SW480 (cell line): Measurements from ENCODE around the gene TMEM107.

Experiments used
- DNase-seq: peaks from one replicate; pipeline ENCODE4 v3.0.0-alpha.2; 2016; ENCODE audit warnings: low spot score

TMEM107 gene

DNA sequence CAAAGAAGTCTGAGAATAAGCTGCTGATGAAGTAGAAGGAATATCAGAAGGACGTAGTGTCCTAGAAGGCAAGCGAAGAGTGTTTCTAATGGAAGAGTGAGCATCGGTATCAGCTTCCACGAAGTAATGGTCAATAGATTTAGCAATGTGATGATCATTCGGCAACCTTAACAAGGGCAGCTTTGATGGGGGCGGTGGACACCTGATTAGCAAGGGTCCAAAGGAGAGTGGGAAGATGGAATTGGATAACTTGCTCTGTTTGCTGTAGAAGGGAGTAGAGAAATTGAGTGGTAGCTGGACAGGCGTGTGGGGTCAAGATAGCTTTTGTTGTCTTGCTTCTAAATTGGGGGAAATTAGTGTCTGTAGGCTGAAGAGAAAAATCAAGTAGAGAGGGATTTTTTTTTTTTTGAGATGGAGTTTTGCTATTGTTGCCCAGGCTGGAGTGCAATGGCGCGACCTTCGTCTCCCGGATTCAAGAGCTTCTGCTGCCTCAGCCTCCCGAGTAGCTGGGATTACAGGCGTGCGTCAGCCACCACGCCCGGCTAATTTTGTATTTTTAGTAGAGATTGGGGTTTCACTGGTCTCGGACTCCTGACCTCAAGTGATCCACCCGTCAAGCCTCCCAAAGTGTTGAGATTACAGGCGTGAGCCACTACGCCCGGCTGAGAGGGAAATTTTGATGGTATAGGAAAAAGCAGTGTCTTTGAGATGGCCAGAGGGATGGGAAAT is 38.4 kb downstream of the TMEM107 start:
- DNase-seq: no peak

DNA sequence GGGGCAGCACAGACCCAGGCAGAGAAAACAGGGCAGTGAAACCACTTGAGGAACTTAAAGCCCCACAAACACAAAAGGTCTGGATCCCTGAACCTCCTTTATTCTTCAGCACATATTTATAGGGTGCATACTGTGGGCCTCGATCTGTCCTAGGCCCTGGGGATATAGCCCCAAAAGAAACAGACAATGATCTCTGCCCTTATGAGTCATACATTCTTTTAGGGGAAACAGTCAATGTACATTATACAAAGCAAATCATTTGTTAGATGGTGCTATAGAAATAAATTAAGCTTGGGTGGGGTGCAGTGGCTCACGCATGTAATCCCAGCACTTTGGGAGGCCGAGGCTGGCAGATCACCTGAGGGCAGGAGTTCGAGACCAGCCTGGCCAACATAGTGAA is 42.2 kb downstream of the TMEM107 start:
- peak; percentile 26 for DNase-seq

DNA sequence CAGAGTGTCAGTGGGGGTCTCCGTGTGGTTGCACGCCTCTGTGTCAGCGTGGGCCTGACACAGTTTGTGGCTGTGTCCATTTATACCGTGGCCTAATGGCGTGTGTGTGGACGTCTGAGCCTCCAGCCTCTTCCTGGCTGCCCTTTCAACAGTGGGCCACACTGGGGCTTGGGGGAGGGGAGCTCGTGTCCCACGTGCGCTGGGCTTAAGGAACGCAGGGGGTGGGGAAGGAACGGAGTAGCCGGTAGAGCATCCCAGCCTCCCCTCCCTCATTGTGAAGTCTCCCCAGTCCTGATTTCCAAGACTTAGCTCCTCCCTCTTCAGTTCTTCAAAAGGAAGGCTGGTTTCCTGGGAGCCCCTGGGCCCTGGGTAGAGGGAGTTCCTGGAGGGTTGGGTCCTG is 42.8 kb downstream of the TMEM107 start:
- DNase-seq: no peak

DNA sequence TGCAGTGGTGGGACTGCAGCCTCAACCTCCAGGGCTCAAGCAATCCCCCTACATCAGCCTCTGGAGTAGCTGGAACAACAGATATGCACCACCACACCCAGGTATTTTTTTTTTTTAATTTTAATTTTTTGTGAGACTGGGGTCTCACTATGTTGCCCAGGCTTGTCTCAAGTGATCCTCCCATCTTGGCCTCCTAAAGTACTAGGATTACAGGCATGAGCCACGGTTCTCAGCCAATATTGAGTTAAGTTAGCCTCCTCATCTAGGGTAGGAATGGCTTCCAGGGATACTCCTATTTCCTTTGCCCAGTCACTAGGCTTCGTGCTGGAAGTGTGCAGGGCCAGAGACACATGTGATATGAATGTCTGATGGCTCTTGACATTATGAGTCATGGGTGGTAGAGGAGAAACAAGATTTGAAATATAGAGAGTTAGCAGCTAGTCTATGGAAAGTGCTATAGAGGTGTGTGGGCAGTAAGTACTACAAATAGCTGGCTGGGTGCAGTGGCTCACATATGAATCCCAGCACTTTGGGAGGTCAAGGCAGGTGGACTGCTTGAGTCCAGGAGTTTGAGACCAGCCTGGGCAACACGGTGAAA is 44.2 kb downstream of the TMEM107 start:
- peak; percentile 62 for DNase-seq

DNA sequence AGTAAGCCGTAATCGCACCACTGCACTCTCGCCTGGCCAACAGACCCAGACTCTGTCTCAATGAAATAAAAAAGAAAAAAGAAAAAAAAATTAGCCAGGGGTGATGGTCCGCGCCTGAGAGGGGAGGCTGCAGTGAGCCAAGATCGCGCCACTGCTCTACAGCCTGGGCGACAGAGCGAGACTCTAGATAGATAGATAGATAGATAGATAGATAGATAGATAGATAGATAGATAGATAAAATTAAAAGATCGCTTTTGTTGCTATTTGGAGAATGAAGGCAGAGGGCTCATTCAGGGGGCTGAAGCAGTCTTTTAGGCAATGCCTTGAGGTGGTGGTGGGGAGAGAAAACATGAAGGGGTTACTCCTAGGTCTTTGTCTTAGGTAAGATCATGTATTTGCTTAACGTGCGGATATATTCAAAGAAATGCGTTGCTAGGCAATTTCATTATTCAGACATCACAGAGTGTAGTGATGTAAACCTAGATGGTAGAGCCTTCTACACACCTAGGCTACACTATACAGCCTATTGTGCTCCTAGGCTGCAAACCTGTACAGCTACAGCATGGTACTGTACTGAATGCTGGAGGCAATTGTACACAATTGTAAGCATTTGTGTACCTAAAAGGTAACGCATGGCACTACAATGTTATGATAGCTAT is 47.9 kb downstream of the TMEM107 start:
- no peak for DNase-seq

DNA sequence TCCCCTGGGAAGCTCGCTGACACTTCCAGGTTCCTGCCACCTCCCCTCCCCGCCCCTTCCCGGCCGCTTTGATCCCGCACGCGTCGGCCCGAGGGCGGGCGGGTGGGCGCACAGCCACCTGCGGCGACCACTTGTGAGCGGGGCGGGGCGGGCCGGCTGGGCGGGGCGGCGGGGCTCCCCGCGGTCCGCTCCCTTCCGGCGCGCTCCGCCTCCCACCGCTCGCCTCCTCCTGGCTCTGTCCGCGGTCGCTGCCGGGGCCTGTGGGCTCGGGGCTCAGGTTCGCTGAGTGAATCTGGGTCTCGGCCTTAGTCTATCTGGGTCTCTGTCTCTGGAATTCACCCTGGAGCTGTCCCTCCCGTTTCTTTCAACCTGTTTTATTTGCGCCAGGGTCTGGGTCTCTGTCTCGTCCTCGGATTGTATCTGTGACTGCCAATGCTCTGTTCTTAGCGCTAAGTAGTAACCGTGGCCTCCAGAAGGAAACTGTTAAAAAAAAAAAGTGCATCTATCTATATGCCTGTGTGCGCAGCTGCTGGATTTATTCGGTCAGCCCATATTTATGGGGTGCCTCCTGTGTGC is 49.6 kb downstream of the TMEM107 start:
- DNase-seq: peak; percentile 79

DNA sequence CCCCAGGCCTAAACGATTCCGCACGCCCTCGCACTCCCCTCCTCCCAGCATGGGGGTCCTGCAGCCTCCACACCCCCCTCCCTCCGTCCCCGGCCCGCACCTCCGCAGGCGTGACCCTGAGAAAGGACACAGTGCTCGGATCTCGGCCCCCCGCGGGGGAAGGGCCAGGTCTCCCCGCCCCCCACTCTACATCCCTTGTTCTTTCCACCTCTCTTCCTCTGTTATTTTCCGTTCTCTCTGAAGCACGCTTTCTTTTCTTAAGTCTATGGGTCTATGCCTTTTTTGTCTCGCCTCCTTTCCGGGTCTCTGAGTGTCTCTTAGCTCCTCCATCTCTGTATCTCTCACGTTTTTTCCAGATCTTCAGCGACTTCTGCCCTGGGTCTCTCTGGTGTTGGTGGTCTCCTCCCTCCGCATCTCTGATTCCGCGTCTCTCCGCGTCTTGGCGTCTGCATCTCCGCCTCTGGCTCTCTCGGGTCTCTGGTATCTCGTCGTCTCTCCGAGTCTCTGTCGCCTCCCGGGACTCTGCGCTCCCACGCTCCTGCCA is 50.2 kb downstream of the TMEM107 start:
- peak; percentile 67 for DNase-seq

DNA sequence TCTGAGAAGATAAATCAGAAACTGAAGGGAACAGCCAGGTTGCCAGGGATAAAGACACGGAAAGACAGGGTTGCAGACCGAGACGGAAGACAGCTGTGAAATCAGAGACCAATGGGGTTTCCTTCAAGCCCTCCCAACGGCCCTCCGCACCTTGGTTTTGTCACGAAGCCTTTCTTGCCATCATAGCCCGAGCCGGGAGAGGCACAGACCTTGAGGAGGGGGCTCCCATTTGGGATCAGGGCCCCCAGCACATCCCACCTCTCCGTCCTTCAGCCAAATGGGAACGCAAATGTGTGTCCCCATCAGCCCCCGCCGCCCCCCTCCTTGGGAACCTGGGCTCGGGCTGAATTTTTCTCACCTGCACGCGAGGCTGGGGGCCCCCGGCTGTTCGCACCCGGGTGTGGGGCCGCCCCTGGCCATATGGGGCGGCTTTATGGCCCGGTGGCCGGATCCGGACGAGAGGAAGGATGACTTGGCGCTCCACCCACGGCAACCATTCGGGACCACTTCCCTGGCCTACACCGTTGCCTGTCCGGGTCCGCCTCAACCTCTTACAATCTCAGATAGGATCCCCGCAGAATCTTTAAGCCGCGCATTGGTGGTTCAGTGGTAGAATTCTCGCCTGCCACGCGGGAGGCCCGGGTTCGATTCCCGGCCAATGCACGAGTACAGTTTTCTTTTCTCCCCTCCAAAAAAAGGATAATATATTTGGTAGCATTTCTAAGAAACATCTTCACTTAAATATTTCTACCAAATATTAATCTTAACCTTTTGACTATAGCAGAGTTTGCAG is 50.8 kb downstream of the TMEM107 start:
- peak; percentile 82 for DNase-seq

DNA sequence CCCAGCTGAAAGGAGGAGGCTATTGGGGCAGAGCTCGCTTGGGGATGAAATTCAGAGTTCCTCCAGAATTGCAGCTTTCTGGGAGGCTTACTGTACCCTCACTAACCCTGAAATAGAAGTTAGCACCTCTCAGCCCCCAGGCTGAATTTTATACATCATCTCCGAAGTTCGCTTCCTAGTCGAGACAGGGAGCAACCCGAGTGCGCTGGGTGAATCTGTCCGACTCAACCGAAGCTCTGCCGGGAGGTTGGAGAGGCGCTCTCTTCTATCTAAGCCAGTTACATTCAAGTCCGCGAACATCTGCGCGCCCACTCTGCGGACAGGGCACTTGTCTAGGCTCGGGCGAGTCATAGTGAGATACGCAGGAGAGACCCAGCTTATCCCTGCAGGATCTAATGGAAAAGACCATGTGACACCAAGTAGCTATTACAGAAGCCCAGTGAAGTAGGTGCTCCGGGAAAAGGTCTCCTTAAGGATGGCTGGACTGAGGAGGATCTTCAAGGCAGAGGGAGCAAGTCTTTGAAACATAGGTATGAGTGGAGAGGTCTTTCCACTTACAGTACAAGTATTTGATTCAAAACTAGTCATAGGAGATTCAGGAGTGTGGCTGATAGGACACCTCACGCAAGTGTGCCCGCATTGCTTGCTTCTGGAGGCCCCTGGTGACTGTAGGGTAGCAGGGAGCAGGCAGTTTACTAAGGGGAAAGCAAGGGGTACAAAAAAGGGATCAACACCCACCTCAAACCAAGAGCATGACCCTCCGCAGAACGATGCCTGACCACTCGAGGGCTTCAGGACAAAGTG is 51.6 kb downstream of the TMEM107 start:
- DNase-seq: peak; percentile 62

DNA sequence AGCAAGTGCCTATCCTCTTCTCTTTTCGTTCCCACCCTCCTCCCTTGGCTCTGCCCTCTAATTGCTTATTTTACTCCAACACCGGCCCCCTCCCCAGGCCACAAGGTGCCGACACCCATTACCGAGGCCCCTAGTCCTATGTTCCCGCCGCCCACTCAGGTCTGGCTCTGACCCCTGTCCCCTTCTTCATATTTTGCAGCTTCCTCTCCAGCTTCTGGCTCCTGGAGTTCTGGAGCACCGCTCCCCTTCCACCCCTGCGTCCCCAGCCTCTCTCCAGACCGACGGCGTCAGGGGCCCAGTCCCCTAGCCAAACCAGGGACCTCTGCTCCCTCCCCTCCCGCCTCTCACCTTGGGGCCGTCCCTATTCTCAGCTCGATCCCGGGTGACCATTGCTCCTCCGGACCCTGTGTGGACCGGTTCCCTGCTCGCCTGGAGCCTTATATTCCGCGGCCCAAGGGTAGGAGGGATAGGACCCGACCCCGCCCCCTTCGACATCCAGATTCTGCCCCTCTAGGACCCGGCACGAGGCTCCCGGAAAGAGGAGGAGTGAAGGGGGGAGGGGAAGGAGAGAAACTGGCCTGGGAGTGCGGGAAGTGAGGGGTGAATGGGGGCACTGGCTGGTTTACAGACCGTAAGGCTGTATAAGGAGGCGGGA is 52.4 kb downstream of the TMEM107 start, which contains the start of gene HES7:
Gene HES7 (minus strand): TSS at position 412 of the 655 bp plus-strand sequence. CDS start 22 bp downstream, at position 390.
- DNase-seq: peak; percentile 85

DNA sequence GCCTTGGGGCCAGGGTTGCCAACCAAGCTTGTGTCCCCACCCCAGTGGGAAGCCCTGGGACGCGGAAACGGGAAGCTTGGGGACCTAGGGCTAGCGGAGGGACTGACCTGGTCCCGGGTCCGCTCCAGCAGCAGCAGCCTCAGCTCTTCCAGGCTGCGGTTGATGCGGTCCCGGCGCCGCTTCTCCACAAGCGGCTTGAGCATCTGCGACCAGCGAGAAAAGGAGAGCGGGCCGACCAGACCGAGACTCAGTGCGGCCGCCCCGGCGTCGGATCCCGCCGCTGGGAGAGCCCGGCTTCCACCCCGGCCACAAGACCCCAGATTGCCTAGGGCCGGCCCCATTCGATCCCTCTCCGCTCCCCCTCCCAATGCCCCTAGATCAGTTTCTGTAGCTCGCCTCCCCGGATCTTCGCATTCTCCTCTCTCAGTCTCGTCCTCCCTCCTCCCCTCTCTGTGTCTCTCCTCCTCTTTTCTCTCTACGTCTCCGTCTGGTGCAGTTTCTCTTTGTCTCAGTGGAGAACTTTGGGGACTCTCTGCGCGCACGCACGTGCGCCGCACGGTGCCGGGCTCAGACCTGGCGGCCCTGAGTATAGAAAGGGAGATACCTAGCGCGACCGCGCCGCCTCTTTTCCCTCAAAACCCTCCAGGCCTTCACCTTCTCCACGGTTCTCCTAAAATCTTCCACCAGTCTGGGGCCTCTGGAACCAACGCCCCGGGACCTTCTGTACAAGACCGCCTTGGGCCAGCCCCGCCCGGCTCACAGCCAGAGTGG is 53.1 kb downstream of the TMEM107 start:
- DNase-seq: peak; percentile 58
